HEK293 (cell line): Measurements from ENCODE around the gene PLEKHA6.

ENCODE experiments used
- CTCF ChIA-PET: fragments of 350-600 bp; formaldehyde crosslinking; extraction: SDS; loops from one replicate; lab custom pipeline; 2021; ENCODE audit warnings: antibody characterized with exemption; lab: Yijun Ruan, JAX
- POLR2A ChIA-PET: fragments of 300-600 bp; formaldehyde crosslinking; extraction: SDS; loops from one replicate; lab custom pipeline; 2020; ENCODE audit warnings: antibody characterized with exemption, inconsistent platforms; lab: Yijun Ruan, JAX
- H3K27ac ChIP-seq: fragments of 200-500 bp; sonication (Bioruptor generic); 2 replicates; pipeline ENCODE4 v1.5.1; 2014; ENCODE audit warnings: low read depth, low read length, control low read depth, inconsistent platforms; ENCODE audit errors: extremely low read depth
- H3K36me3 ChIP-seq, 2 experiments: fragments of 200-500 bp in 1 of 2; sonication (Bioruptor generic) in 1 of 2; 1 replicate in 1 of 2; 2 replicates in 1 of 2; pipeline ENCODE4 v1.5.1; 2014 to 2017; ENCODE audit warnings: inconsistent platforms in 2 of 2, low read length in 2 of 2; ENCODE audit not compliant: control insufficient read depth in 2 of 2, insufficient read depth in 1 of 2
- H3K4me1 ChIP-seq: fragments of 200-500 bp; sonication (Bioruptor generic); 2 replicates; pipeline ENCODE4 v1.5.1; 2014; ENCODE audit warnings: mild to moderate bottlenecking, low read length, inconsistent platforms; ENCODE audit not compliant: control insufficient read depth, insufficient read depth
- H3K4me3 ChIP-seq: 2 replicates; pipeline ENCODE4 v1.5.1; 2011; ENCODE audit warnings: low read depth, mild to moderate bottlenecking, control low read depth, low read length, moderate library complexity
- H3K9me3 ChIP-seq: fragments of 200-500 bp; sonication (Bioruptor generic); 2 replicates; pipeline ENCODE4 v1.5.1; 2014; ENCODE audit warnings: low read depth, low read length, inconsistent platforms; ENCODE audit not compliant: control insufficient read depth, insufficient read depth
- KLF1 ChIP-seq: fragments of 450-650 bp; formaldehyde crosslinking; IDR thresholded peaks from 2 replicates; pipeline ENCODE4 v1.5.1; 2016; ENCODE audit warnings: missing biosample characterization, missing genetic modification characterization
- MEIS1 ChIP-seq: sonication (generic); formaldehyde crosslinking; IDR thresholded peaks from 2 replicates; pipeline ENCODE4 v1.8.1; 2022; ENCODE audit warnings: missing genetic modification reagents, mild to moderate bottlenecking, borderline replicate concordance
- WT1 ChIP-seq: fragments of 450-650 bp; formaldehyde crosslinking; IDR thresholded peaks from 2 replicates; pipeline ENCODE4 v1.5.1; 2016; ENCODE audit warnings: missing biosample characterization, missing genetic modification characterization
- YY2 ChIP-seq: fragments of 450-650 bp; formaldehyde crosslinking; IDR thresholded peaks from 2 replicates; pipeline ENCODE4 v1.5.1; 2016; ENCODE audit warnings: missing biosample characterization, missing genetic modification characterization
- ZBTB1 ChIP-seq: fragments of 450-650 bp; formaldehyde crosslinking; IDR thresholded peaks from 2 replicates; pipeline ENCODE4 v1.5.1; 2016; ENCODE audit warnings: missing biosample characterization, missing genetic modification characterization
- ZFHX2 ChIP-seq: fragments of 450-650 bp; formaldehyde crosslinking; conservative IDR thresholded peaks from 2 replicates; pipeline ENCODE4 v1.5.1; 2016; ENCODE audit warnings: missing biosample characterization, missing genetic modification characterization
- ZNF169 ChIP-seq: fragments of 450-650 bp; formaldehyde crosslinking; IDR thresholded peaks from 2 replicates; pipeline ENCODE4 v1.5.1; 2016; ENCODE audit warnings: missing biosample characterization, missing genetic modification characterization
- ZNF2 ChIP-seq: fragments of 450-650 bp; formaldehyde crosslinking; IDR thresholded peaks from 2 replicates; pipeline ENCODE4 v1.5.1; 2016; ENCODE audit warnings: missing biosample characterization, missing genetic modification characterization
- ZNF211 ChIP-seq: fragments of 450-650 bp; formaldehyde crosslinking; IDR thresholded peaks from 2 replicates; pipeline ENCODE4 v1.5.1; 2016; ENCODE audit warnings: low read depth, missing biosample characterization, missing genetic modification characterization
- ZNF248 ChIP-seq: fragments of 450-650 bp; formaldehyde crosslinking; IDR thresholded peaks from 2 replicates; pipeline ENCODE4 v1.5.1; 2017; ENCODE audit warnings: missing biosample characterization, missing genetic modification characterization
- ZNF391 ChIP-seq: fragments of 450-650 bp; formaldehyde crosslinking; IDR thresholded peaks from 2 replicates; pipeline ENCODE4 v1.5.1; 2016; ENCODE audit warnings: low read depth, missing biosample characterization, missing genetic modification characterization, borderline replicate concordance
- ZNF510 ChIP-seq: fragments of 450-650 bp; formaldehyde crosslinking; IDR thresholded peaks from 2 replicates; pipeline ENCODE4 v1.5.1; 2018; ENCODE audit warnings: mild to moderate bottlenecking, missing genetic modification characterization, missing biosample characterization; ENCODE audit not compliant: insufficient replicate concordance
- ZNF561 ChIP-seq: fragments of 450-650 bp; IDR thresholded peaks from 2 replicates; pipeline ENCODE4 v1.5.1; 2018; ENCODE audit warnings: missing biosample characterization, missing genetic modification characterization, borderline replicate concordance
- ZNF660 ChIP-seq: fragments of 450-650 bp; IDR thresholded peaks from 2 replicates; pipeline ENCODE4 v1.5.1; 2018; ENCODE audit warnings: missing biosample characterization, mild to moderate bottlenecking, missing genetic modification characterization
- ZSCAN23 ChIP-seq: fragments of 450-650 bp; formaldehyde crosslinking; IDR thresholded peaks from 2 replicates; pipeline ENCODE4 v1.5.1; 2016; ENCODE audit warnings: missing biosample characterization, missing genetic modification characterization
- TF ChIP-seq, protein P1 (sequence below): fragments of 450-650 bp; formaldehyde crosslinking; IDR thresholded peaks from 2 replicates; pipeline ENCODE4 v1.5.1; 2016; ENCODE audit warnings: missing biosample characterization, missing genetic modification characterization
- TF ChIP-seq, protein P2 (sequence below): fragments of 450-650 bp; formaldehyde crosslinking; IDR thresholded peaks from 2 replicates; pipeline ENCODE4 v1.5.1; 2016; ENCODE audit warnings: missing biosample characterization, missing genetic modification characterization, low read depth
- TF ChIP-seq, protein P3 (sequence below): fragments of 450-650 bp; formaldehyde crosslinking; IDR thresholded peaks from 2 replicates; pipeline ENCODE4 v1.5.1; 2017; ENCODE audit warnings: missing biosample characterization, missing genetic modification characterization
- TF ChIP-seq, protein P4 (sequence below): fragments of 450-650 bp; formaldehyde crosslinking; IDR thresholded peaks from 2 replicates; pipeline ENCODE4 v1.5.1; 2016; ENCODE audit warnings: missing biosample characterization, missing genetic modification characterization

The PLEKHA6 gene

DNA sequence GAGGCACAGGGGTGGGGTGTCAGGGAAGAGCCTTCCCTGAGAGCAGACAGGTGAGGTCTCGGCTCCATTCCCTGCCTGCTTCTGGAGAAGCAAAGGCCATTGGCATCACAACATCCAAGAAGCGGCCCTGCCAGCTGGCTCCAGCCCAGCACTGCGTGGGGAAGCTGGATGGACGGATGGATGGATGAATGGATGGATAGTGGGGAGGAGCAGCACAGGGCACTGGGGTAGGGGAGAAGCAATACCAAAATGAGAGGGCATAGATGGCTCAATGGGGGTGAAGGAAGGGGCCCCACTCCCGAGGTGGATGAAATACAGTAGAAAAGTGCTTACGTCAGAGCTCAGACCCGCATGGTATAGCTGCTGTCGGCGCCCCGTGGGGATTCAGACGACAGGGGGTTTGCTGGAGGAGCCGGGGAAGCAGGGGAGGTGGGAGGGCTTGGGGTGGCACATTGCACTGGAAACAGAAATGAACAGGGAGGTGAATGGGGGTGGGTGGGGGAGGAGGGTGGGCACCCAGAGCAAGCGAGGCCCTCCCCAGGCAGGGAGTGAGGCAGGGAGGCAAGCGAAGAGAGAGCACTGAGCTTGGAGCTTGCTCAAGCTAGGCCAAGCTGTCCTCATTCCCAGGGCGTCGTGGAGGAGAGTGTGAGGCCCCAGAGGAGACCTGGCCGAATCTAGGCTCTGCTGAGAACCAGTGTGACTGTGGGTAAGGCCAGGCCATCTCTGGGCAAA, 136.4 kb downstream of the PLEKHA6 start:
- CTCF ChIA-PET, result interaction anchor here (0.7 to 2.2 kb wide), 3 partner anchors 16 to 140 kb away, joined by 3 to 9 read pairs (median 4); no protein-coding TSS in a partner anchor
- H3K4me1 ChIP-seq, result no peaks in the 10 kb centered on the region
- peaks cover 0 to 2% of the 10 kb centered on the region in 2 experiments; a peak in 1 of 3 replicates for H3K36me3 ChIP-seq
- no peaks in the 10 kb centered on the region for H3K9me3 ChIP-seq
- no peak overlapping the region for H3K27ac ChIP-seq
- TF ChIP-seq MEIS1 (no peak), ZFHX2 (tag by site-specific recombination) (no peak), ZNF211 (tag by site-specific recombination) (no peak), ZSCAN23 (tag by site-specific recombination) (no peak), YY2 (tag by site-specific recombination) (no peak), ZNF248 (tag by site-specific recombination) (no peak), ZNF660 (tag by site-specific recombination) (no peak), ZNF2 (tag by site-specific recombination) (no peak), WT1 (tag by site-specific recombination) (no peak), ZNF169 (tag by site-specific recombination) (no peak), KLF1 (tag by site-specific recombination) (no peak), ZNF391 (tag by site-specific recombination) (no peak), ZNF561 (tag by site-specific recombination) (no peak), ZNF510 (tag by site-specific recombination) (no peak), ZBTB1 (no peak)
- TF ChIP-seq, protein P1, sequence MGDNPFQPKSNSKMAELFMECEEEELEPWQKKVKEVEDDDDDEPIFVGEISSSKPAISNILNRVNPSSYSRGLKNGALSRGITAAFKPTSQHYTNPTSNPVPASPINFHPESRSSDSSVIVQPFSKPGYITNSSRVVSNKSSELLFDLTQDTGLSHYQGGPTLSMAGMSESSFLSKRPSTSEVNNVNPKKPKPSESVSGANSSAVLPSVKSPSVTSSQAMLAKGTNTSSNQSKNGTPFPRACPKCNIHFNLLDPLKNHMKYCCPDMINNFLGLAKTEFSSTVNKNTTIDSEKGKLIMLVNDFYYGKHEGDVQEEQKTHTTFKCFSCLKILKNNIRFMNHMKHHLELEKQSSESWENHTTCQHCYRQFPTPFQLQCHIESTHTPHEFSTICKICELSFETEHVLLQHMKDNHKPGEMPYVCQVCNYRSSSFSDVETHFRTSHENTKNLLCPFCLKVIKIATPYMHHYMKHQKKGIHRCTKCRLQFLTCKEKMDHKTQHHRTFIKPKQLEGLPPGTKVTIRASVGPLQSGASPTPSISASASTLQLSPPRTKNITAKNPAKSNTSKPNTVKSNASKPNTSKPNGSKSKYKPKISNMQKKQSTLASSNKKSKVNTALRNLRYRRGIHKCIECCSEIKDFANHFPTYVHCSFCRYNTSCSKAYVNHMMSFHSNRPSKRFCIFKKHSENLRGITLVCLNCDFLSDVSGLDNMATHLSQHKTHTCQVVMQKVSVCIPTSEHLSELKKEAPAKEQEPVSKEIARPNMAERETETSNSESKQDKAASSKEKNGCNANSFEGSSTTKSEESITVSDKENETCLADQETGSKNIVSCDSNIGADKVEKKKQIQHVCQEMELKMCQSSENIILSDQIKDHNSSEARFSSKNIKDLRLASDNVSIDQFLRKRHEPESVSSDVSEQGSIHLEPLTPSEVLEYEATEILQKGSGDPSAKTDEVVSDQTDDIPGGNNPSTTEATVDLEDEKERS (tag by site-specific recombination), result no peak
- TF ChIP-seq, protein P2, sequence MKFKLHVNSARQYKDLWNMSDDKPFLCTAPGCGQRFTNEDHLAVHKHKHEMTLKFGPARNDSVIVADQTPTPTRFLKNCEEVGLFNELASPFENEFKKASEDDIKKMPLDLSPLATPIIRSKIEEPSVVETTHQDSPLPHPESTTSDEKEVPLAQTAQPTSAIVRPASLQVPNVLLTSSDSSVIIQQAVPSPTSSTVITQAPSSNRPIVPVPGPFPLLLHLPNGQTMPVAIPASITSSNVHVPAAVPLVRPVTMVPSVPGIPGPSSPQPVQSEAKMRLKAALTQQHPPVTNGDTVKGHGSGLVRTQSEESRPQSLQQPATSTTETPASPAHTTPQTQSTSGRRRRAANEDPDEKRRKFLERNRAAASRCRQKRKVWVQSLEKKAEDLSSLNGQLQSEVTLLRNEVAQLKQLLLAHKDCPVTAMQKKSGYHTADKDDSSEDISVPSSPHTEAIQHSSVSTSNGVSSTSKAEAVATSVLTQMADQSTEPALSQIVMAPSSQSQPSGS, result no peak
- TF ChIP-seq, protein P3, sequence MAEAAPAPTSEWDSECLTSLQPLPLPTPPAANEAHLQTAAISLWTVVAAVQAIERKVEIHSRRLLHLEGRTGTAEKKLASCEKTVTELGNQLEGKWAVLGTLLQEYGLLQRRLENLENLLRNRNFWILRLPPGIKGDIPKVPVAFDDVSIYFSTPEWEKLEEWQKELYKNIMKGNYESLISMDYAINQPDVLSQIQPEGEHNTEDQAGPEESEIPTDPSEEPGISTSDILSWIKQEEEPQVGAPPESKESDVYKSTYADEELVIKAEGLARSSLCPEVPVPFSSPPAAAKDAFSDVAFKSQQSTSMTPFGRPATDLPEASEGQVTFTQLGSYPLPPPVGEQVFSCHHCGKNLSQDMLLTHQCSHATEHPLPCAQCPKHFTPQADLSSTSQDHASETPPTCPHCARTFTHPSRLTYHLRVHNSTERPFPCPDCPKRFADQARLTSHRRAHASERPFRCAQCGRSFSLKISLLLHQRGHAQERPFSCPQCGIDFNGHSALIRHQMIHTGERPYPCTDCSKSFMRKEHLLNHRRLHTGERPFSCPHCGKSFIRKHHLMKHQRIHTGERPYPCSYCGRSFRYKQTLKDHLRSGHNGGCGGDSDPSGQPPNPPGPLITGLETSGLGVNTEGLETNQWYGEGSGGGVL (tag by site-specific recombination), result no peak
- TF ChIP-seq, protein P4, sequence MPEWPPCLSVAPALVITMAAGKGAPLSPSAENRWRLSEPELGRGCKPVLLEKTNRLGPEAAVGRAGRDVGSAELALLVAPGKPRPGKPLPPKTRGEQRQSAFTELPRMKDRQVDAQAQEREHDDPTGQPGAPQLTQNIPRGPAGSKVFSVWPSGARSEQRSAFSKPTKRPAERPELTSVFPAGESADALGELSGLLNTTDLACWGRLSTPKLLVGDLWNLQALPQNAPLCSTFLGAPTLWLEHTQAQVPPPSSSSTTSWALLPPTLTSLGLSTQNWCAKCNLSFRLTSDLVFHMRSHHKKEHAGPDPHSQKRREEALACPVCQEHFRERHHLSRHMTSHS (tag by site-specific recombination), result no peak
- no peak overlapping the region for H3K4me3 ChIP-seq
- POLR2A ChIA-PET, result interaction anchor here (1.6 kb wide), 1 partner anchor 9 kb away, joined by 3 read pairs; the partner anchor contains the start of gene GOLT1A
